NCI-H1417 treated with DMSO at 0.1 percent for 48 hours (cell line): ENCODE measurements around the gene OBSCN.

Experiments used
- DNase-seq: peaks from one replicate; lab custom pipeline; 2025; lab: John Stamatoyannopoulos, UW

Gene OBSCN

DNA sequence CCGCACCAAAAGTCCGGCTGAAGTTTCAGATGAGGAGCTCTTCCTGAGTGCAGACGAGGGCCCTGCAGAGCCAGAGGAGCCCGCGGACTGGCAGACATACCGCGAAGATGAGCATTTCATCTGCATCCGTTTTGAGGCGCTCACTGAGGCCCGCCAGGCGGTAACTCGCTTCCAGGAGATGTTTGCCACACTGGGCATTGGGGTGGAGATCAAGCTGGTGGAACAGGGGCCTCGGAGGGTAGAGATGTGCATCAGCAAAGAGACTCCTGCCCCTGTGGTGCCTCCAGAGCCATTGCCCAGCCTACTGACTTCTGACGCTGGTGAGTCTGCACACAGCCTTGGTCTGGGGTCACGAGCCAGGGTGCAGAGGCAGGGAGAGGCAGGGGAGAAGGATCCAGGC is 114.1 kb downstream of the OBSCN start:
- no peak for DNase-seq

- no peak for DNase-seq
These were observed 115.6 kb downstream of the OBSCN start for GRCh38 chr1:228323401-228323800.

DNA sequence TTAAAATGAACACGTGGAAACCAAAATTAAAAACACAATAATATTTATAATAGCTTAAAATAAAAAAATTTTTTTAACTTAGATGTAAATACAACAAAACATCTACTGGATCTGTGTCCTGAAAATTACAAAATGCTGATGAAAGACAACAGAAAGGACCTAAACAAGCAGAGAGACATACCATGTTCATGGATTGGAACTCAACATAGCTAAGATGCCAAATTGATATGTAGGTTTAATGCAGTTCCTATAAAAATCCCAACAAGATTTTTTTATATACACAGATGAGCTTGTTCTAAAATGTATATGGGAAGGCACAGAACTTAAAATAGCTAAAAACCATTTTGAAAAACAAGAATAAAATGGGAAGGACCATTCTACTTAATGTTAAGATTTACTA is 117.4 kb downstream of the OBSCN start:
- no peak for DNase-seq

DNA sequence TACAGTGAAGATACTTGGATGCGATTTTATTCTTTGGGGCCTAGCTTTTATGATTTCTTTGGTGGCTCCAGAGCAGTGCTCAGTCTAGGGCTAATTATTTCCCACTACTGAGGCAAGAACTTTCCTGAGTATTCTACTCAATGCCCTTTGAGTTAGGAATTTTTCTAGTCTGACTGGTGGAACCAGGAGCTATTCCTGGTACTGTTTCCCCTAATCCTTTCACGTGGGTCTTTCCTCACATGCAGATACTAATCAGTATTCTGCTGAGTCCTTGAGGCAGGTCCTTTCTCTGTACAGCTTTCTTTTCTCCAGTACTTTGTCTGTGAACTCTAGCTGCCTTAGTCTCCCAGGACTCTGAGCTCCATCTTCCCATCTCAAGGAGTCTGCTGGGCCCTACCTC is 122.0 kb downstream of the OBSCN start:
- no peak for DNase-seq

GRCh38 chr1:228332797-228333738 is 125.2 kb downstream of the OBSCN start:
- DNase-seq: no peak

- DNase-seq: no peak
These were observed 125.9 kb downstream of the OBSCN start for GRCh38 chr1:228333739-228334115.

GRCh38 chr1:228334226-228334935 is 126.5 kb downstream of the OBSCN start:
- no peak for DNase-seq

- no peak for DNase-seq
These were observed 127.1 kb downstream of the OBSCN start for GRCh38 chr1:228334954-228335353.

GRCh38 chr1:228335406-228336307 is 127.8 kb downstream of the OBSCN start:
- DNase-seq: no peak

DNA sequence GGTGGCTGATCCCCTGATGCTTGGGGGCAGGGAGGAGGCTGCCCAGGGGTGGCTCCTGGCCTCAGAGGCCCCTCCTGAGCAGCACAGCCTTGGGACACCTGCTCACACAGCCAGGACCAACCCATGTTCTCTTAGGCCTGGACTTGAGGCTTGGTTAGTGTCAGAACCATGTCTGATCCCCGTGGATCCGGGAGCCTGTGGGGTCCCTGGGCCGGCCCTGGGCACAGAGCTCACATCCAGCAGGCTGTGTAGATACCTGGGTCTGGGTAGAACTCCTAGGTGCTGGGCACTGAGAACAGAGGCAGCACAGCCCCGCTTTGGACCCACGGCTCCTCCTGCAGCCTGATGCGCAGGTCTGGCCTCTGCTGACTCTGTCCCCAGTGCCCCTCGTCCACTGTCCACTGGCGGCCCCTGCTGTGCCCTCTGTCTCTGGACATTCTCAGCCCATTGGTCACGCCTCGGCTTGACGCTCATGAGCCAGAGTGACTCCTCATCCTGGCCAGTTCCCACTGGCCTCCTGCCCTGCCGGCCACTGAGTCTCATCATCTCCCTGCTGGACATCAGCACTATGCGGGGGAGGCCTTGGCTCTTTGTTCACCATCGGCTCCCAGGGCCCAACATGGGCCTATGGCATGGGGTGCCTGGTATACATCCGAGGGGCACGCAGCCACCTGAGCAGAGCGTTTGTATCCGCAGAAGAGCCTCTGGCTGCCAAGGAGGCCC is 128.6 kb downstream of the OBSCN start:
- no peak for DNase-seq

GRCh38 chr1:228337031-228337564 is 129.3 kb downstream of the OBSCN start:
- DNase-seq: no peak

DNA sequence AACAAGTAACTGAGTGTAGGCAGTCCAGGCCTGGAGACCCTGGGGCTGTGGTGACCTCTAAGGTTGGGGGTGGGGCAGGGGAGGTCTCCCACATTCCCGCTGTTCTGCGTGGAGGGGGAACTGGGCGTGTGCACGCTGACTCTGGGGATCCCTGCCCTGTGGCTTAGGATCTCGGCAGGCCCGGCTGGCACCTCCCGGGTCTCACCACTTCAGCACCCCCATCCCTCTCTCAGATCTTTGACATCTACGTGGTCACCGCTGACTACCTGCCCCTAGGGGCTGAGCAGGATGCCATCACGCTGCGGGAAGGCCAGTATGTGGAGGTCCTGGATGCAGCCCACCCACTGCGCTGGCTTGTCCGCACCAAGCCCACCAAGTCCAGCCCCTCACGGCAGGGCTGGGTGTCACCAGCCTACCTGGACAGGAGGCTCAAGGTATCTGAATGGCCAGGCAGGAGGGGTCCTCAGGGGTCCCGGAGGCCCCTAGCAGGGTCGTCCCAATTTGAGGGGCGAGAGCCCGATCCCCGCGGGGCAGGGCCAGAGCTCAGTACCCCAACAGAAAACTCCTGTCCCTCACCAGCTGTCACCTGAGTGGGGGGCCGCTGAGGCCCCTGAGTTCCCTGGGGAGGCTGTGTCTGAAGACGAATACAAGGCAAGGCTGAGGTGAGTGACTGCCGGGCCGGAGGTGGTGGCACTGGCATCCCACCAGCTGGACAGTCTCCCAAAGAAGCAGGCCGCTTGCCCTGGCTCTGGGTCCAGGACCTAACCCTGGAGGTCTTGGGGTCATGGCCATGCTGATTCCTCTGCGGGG is 130.1 kb downstream of the OBSCN start:
- no peak for DNase-seq

DNA sequence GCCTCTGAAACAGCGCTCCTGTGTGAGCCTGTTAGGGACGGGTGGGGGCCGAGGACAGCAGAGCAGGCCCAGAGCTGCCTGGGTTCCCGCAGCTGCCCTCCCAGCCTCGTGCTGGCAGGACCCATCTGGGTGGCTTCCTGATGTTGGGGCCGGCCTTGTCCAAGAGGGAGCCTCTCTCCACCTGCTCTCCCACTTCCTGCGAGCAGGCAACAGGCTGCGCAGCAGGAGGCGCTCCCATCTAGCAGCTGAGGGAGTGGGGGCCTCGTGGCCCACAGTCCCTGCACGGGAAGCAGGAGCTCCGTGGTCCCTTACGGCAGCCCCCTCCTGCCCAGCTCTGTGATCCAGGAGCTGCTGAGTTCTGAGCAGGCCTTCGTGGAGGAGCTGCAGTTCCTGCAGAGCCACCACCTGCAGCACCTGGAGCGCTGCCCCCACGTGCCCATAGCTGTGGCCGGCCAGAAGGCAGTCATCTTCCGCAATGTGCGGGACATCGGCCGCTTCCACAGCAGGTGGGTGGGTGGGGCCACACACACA is 130.7 kb downstream of the OBSCN start:
- no peak for DNase-seq

GRCh38 chr1:228339059-228339704 is 131.3 kb downstream of the OBSCN start:
- no peak for DNase-seq

DNA sequence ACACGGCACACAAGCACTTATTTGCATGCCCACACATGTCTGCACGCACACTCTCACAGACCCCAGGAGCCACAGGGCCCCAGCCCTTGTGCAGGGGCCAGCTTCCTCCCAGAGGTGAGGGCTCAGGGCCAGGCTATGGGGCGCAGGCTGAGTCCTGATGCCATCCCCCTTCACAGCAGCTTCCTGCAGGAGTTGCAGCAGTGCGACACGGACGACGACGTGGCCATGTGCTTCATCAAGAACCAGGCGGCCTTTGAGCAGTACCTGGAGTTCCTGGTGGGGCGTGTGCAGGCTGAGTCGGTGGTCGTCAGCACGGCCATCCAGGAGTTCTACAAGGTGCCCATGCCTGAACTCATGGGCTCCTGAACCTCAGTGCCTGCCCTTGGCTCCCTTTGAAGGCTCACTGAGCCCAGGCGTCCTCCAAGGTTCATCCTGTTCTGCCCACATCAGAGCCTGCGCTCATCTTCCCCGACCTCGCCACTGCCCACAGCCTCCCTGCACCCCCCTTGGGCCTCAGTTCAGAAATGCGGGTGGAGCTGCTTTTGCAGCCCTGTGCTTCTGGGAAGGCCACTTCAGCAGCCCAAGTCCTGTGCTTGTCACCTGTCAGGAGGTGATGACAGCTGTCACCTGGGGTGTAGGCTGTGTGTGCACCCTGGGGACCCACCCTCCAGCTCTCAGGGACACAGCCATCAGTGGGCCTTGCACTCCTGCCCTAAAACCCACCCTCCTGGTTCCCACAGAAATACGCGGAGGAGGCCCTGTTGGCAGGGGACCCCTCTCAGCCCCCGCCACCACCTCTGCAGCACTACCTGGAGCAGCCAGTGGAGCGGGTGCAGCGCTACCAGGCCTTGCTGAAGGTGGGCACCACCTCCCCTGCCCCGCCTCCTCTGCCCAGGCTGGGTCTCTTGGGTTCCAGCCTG is 132.2 kb downstream of the OBSCN start:
- DNase-seq: no peak

DNA sequence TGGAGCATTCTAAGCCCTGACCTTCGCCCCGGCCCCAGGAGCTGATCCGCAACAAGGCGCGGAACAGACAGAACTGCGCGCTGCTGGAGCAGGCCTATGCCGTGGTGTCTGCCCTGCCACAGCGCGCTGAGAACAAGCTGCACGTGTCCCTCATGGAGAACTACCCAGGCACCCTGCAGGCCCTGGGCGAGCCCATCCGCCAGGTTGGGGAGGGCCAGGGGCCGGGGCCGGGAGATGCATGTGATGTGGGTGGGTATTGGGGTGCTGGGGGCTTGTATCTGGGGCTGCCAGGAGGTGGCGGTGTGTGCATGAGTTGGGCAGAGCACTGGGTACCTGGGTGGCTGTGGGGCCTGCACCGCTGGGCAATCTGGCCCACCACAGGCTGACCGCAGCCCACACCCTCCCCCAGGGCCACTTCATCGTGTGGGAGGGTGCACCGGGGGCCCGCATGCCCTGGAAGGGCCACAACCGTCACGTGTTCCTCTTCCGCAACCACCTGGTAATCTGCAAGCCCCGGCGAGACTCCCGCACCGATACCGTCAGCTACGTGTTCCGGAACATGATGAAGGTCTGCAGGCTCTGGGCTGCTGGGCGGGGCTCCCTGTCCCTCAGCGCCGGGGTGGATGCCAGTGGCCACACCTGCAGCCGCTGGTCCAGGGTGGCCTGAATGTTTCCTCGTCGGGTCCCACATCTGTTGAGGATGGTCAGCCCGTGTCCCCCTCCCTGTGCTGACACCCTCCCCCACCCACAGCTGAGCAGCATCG is 133.0 kb downstream of the OBSCN start:
- DNase-seq: no peak

- no peak for DNase-seq
These were observed 133.6 kb downstream of the OBSCN start for GRCh38 chr1:228341450-228341813.
